PC-3 (cell line): Measurements from ENCODE around the gene SOCS6. TPM values are rescaled to one million over a fixed set of nuclear protein-coding genes. Genes with fewer than 3 reads are reported as not detected.

Experiments
- ATAC-seq: fragments of 200-7000 bp; cut with Tn5 transposase; 2 replicates; pipeline ENCODE4 v1.9.1; 2020; ENCODE audit warnings: mild to moderate bottlenecking, moderate library complexity
- BruUV-seq: library from RNA; stranded (reverse); fragments of 400-500 nt; replicated peaks from 2 replicates; lab custom pipeline; 2021; lab: Mats Ljungman, UMichigan
- CTCF ChIA-PET: fragments of 300-600 bp; sonication (Branson Sonifier 250); formaldehyde crosslinking; loops from one replicate; lab custom pipeline; 2022; ENCODE audit warnings: antibody characterized with exemption; lab: Charles Lee
- POLR2A ChIA-PET: fragments of 300-600 bp; sonication (Branson Sonifier 250); formaldehyde crosslinking; loops from one replicate; lab custom pipeline; 2022; ENCODE audit warnings: antibody characterized with exemption; ENCODE audit not compliant: unreplicated experiment; lab: Charles Lee
- DNase-seq: peaks from one replicate; pipeline ENCODE4 v3.0.0-alpha.2; 2015
- H2AFZ ChIP-seq: fragments of 300-600 bp; sonication (generic); 2 replicates; pipeline ENCODE4 v1.6.0; 2016; ENCODE audit warnings: antibody characterized with exemption, low read length
- H3F3A ChIP-seq: fragments of 300-600 bp; sonication (generic); one replicate; pipeline ENCODE4 v1.6.0; 2017; ENCODE audit warnings: antibody characterized with exemption, low read length, control low read depth, mild to moderate bottlenecking; ENCODE audit not compliant: unreplicated experiment
- H3K27ac ChIP-seq: fragments of 300-600 bp; sonication (generic); 2 replicates; pipeline ENCODE4 v1.5.1; 2016; ENCODE audit warnings: mild to moderate bottlenecking, low read length
- H3K27me3 ChIP-seq: fragments of 300-600 bp; sonication (generic); 2 replicates; pipeline ENCODE4 v1.6.1; 2016; ENCODE audit warnings: low read length, mixed read lengths
- H3K36me3 ChIP-seq: fragments of 300-600 bp; sonication (generic); 2 replicates; pipeline ENCODE4 v1.6.1; 2016; ENCODE audit warnings: low read depth, mixed run types, low read length, mixed read lengths
- H3K4me1 ChIP-seq: fragments of 300-600 bp; sonication (generic); 2 replicates; pipeline ENCODE4 v1.5.1; 2016; ENCODE audit warnings: low read length; ENCODE audit not compliant: insufficient read depth
- H3K4me2 ChIP-seq: fragments of 300-600 bp; sonication (generic); 2 replicates; pipeline ENCODE4 v1.6.0; 2016; ENCODE audit warnings: low read length
- H3K4me3 ChIP-seq: fragments of 300-600 bp; sonication (generic); 2 replicates; pipeline ENCODE4 v1.5.1; 2016; ENCODE audit warnings: mild to moderate bottlenecking, low read length, mixed read lengths
- H3K79me2 ChIP-seq: fragments of 300-600 bp; sonication (generic); 2 replicates; pipeline ENCODE4 v1.6.1; 2017; ENCODE audit warnings: low read length, mixed read lengths
- H3K9ac ChIP-seq: fragments of 300-600 bp; sonication (generic); 2 replicates; pipeline ENCODE4 v1.6.0; 2016; ENCODE audit warnings: mild to moderate bottlenecking, low read length
- H3K9me2 ChIP-seq: fragments of 300-600 bp; sonication (generic); replicated peaks from 2 replicates; pipeline ENCODE4 v1.6.1; 2016; ENCODE audit warnings: mixed run types, low read length, mixed read lengths
- H3K9me3 ChIP-seq: fragments of 300-600 bp; sonication (generic); 2 replicates; pipeline ENCODE4 v1.6.1; 2016; ENCODE audit warnings: low read length, mixed read lengths
- H4K20me1 ChIP-seq: fragments of 300-600 bp; sonication (generic); 2 replicates; pipeline ENCODE4 v1.6.1; 2016; ENCODE audit warnings: low read length, mixed read lengths
- CTCF ChIP-seq: fragments of 300-600 bp; sonication (generic); conservative IDR thresholded peaks from 2 replicates; pipeline ENCODE4 v1.5.1; 2017; ENCODE audit warnings: antibody characterized with exemption, low read depth, mild to moderate bottlenecking, low read length
- EZH2 ChIP-seq: fragments of 300-600 bp; sonication (generic); IDR thresholded peaks from one replicate; pipeline ENCODE4 v1.6.1; 2017; ENCODE audit warnings: antibody characterized with exemption, mild to moderate bottlenecking, low read length; ENCODE audit not compliant: unreplicated experiment
- EZH2phosphoT487 ChIP-seq: fragments of 300-600 bp; sonication (generic); IDR thresholded peaks from 2 replicates; pipeline ENCODE4 v1.6.1; 2018; ENCODE audit warnings: mild to moderate bottlenecking, antibody characterized with exemption, low read length, borderline replicate concordance
- intact Hi-C: fragments of 100-400 bp; cut with micrococcal nuclease; formaldehyde crosslinking; loops from 2 replicates; pipeline ENCODE4 v1.9.0; 2023
- total RNA-seq: library from RNA; depleted of rRNA; stranded (reverse); fragments of >200 nt; gene quantifications from 2 replicates; pipeline ENCODE4 v1.2.3, GENCODE V29; 2014

Gene SOCS6
- total RNA-seq, 1 experiment from 2014 or later: 17.9 TPM

- H3K9me2 ChIP-seq: no peaks in the 10 kb centered on the region
- peaks cover 39% of the 10 kb centered on the region for H3K4me1 ChIP-seq
- no peak for ATAC-seq
- H3K9me3 ChIP-seq: no peaks in the 10 kb centered on the region
- TF ChIP-seq EZH2phosphoT487: no peak
- no peak for TF ChIP-seq CTCF
- TF ChIP-seq EZH2: no peak
- H3K27ac ChIP-seq: no peak overlapping the region
- no peak overlapping the region for H3K4me3 ChIP-seq
- H3K79me2 ChIP-seq: no peaks in the 10 kb centered on the region
- no peaks in the 10 kb centered on the region for H3K27me3 ChIP-seq
- no TSS peak for BruUV-seq
- DNase-seq: no peak
- ChIA-PET CTCF (no interaction called here), POLR2A (no interaction called here)
- peaks cover 10% of the 10 kb centered on the region for H3F3A ChIP-seq
- H3K4me2 ChIP-seq: no peak overlapping the region
- H2AFZ ChIP-seq: no peak overlapping the region
- intact Hi-C loops: no loop called here
- no peaks in the 10 kb centered on the region for H4K20me1 ChIP-seq
- no peak overlapping the region for H3K9ac ChIP-seq
- H3K36me3 ChIP-seq: no peaks in the 10 kb centered on the region
Measured at GRCh38 chr18:70362258-70362657, 73.4 kb downstream of the SOCS6 start.

GRCh38 chr18:70363861-70364260 is 75.0 kb downstream of the SOCS6 start:
- H3K27ac ChIP-seq: no peak overlapping the region
- no peaks in the 10 kb centered on the region for H3K27me3 ChIP-seq
- H2AFZ ChIP-seq: no peak overlapping the region
- H3K36me3 ChIP-seq: no peaks in the 10 kb centered on the region
- no peak overlapping the region for H3K9ac ChIP-seq
- H3K4me1 ChIP-seq: peaks cover 28% of the 10 kb centered on the region
- no peaks in the 10 kb centered on the region for H3K79me2 ChIP-seq
- no TSS peak for BruUV-seq
- ChIA-PET CTCF (no interaction called here), POLR2A (no interaction called here)
- DNase-seq (peak; percentile 45), ATAC-seq (no peak)
- H4K20me1 ChIP-seq: no peaks in the 10 kb centered on the region
- no peak for TF ChIP-seq EZH2
- no peak for TF ChIP-seq CTCF
- TF ChIP-seq EZH2phosphoT487: no peak
- H3K9me3 ChIP-seq: no peaks in the 10 kb centered on the region
- peaks cover under 1% of the 10 kb centered on the region for H3F3A ChIP-seq
- no peak overlapping the region for H3K4me3 ChIP-seq
- intact Hi-C loops: no loop called here
- H3K9me2 ChIP-seq: no peaks in the 10 kb centered on the region
- H3K4me2 ChIP-seq: 0 out of 2 replicates have a peak overlapping the region, but pooled peaks have one; percentile 7

GRCh38 chr18:70365361-70365760 is 76.5 kb downstream of the SOCS6 start:
- no peak overlapping the region for H3K27ac ChIP-seq
- ChIA-PET CTCF (no interaction called here), POLR2A (no interaction called here)

More at GRCh38 chr18:70365361-70365760, 76.5 kb downstream of the SOCS6 start:
- Histone ChIP-seq H4K20me1 (no peaks in the 10 kb centered on the region), H3K9ac (no peak overlapping the region), H3K27me3 (no peaks in the 10 kb centered on the region), H2AFZ (no peak overlapping the region), H3K4me2 (no peak overlapping the region), H3K4me1 (peaks cover 17% of the 10 kb centered on the region), H3K9me2 (no peaks in the 10 kb centered on the region), H3K9me3 (no peaks in the 10 kb centered on the region), H3K4me3 (no peak overlapping the region), H3K36me3 (no peaks in the 10 kb centered on the region), H3F3A (no peaks in the 10 kb centered on the region), H3K79me2 (no peaks in the 10 kb centered on the region)
- no TSS peak for BruUV-seq
- intact Hi-C loops: no loop called here
- no peak for ATAC-seq
- no peak for TF ChIP-seq CTCF
- no peak for TF ChIP-seq EZH2phosphoT487
- TF ChIP-seq EZH2: no peak
- no peak for DNase-seq
